K562 (cell line): Measurements from ENCODE around the gene KHDC1L.

Experiments
- CREB1 ChIP-seq, 2 experiments: sonication (generic) in 1 of 2; formaldehyde crosslinking in 1 of 2; IDR thresholded peaks; 2 replicates each; pipeline versions ENCODE4 v1.6.1 to v1.8.0; 2012 to 2022; ENCODE audit warnings: inconsistent platforms in 1 of 2, mild to moderate bottlenecking in 1 of 2, missing genetic modification reagents in 1 of 2, moderate library complexity in 1 of 2
- CTCF ChIP-seq, 3 experiments: IDR thresholded peaks in 2 of 3; conservative IDR thresholded peaks in 1 of 3; 2 replicates each; pipeline ENCODE4 v1.5.1; 2011 to 2012; ENCODE audit warnings: low read length in 3 of 3, mild to moderate bottlenecking in 3 of 3, control low read depth in 2 of 3, improper control_type of control experiment in 1 of 3, inconsistent platforms in 1 of 3, low read depth in 1 of 3, mixed read lengths in 1 of 3, moderate library complexity in 1 of 3; ENCODE audit not compliant: insufficient read depth in 2 of 3
- EP300 ChIP-seq: IDR thresholded peaks from 2 replicates; pipeline ENCODE4 v1.6.1; 2012; ENCODE audit warnings: low read length, improper control_type of control experiment
- NR2C1 ChIP-seq, 2 experiments: fragments of 450-650 bp; IDR thresholded peaks; 2 replicates each; pipeline ENCODE4 v1.6.1; 2017; ENCODE audit warnings: mild to moderate bottlenecking in 2 of 2, antibody characterized with exemption in 1 of 2, inconsistent platforms in 1 of 2, missing compliant biosample characterization in 1 of 2, missing genetic modification characterization in 1 of 2
- NRF1 ChIP-seq, 2 experiments: fragments of 450-650 bp; IDR thresholded peaks in 1 of 2; conservative IDR thresholded peaks in 1 of 2; 2 replicates each; pipeline ENCODE4 v1.6.1; 2014; ENCODE audit warnings: mild to moderate bottlenecking in 2 of 2
- POLR2A ChIP-seq: fragments of 450-650 bp; conservative IDR thresholded peaks from 2 replicates; pipeline ENCODE4 v1.6.1; 2016
- SMARCE1 ChIP-seq: fragments of 450-650 bp; IDR thresholded peaks from 2 replicates; pipeline ENCODE4 v1.7.1; 2016; ENCODE audit warnings: mild to moderate bottlenecking

GRCh38 chr6:73200735-73201134 is 24.6 kb downstream of the KHDC1L start:
- TF ChIP-seq CREB1 (IDR thresholded peaks at IDR 0.05) (no peak), CREB1 (CRISPR knock-in tag; IDR thresholded peaks at IDR 0.05) (no peak), EP300 (no peak), POLR2A (no peak), CTCF (IDR thresholded peaks at IDR 0.05 in 2 of 3, conservative IDR thresholded peaks at IDR 0.05 in 1 of 3; ENCODE audit: insufficient read depth in 2 of 3, low read depth in 1 of 3, low read length in 3 of 3) (no peak), NR2C1 (IDR thresholded peaks at IDR 0.05) (no peak), NR2C1 (tag; IDR thresholded peaks at IDR 0.05) (no peak), NRF1 (conservative IDR thresholded peaks at IDR 0.05 in 1 of 2, IDR thresholded peaks at IDR 0.05 in 1 of 2) (no peak), SMARCE1 (no peak)
